Endometrial microvascular endothelial cells (primary cell): Measurements from ENCODE around the gene SLC17A9. TPM values are rescaled to one million over a fixed set of nuclear protein-coding genes. Genes with fewer than 3 reads are reported as not detected.

Source experiments
- in situ Hi-C: cut with HindIII; loops from 2 replicates; pipeline ENCODE4 v1.10.0; 2017; ENCODE audit warnings: low sequenced_read_pairs, low pct_unique_long_range_greater_than_20kb; ENCODE audit errors: inconsistent ontology term
- total RNA-seq: library from RNA; depleted of rRNA; stranded (reverse); fragments of >200 nt; gene quantifications from one replicate; pipeline ENCODE4 v1.2.3, GENCODE V29; 2015; ENCODE audit errors: inconsistent ontology term

The SLC17A9 gene
- total RNA-seq, 1 donor from 2014 or later: 18.6 TPM

- in situ Hi-C loops: no loop called here
Measured at GRCh38 chr20:62935204-62935967, 17.1 kb upstream of the SLC17A9 start.

- in situ Hi-C loops: no loop called here
Measured at GRCh38 chr20:62935968-62936585, 16.4 kb upstream of the SLC17A9 start.

GRCh38 chr20:62937268-62938104 lies 15.0 kb upstream of the SLC17A9 start:
- in situ Hi-C loops: no loop called here

- in situ Hi-C loops: no loop called here
Measured at GRCh38 chr20:62938105-62938888, 14.2 kb upstream of the SLC17A9 start, which contains the start of gene GID8. Gene GID8, plus strand, starts transcription at chr20:62938147. Its CDS starts 3,356 bp downstream, at chr20:62941503.

GRCh38 chr20:62940875-62941274 lies 11.6 kb upstream of the SLC17A9 start:
- in situ Hi-C loops: no loop called here

GRCh38 chr20:62941792-62942191 lies 10.7 kb upstream of the SLC17A9 start:
- in situ Hi-C loops: no loop called here

- in situ Hi-C loops: no loop called here
Measured at GRCh38 chr20:62942456-62942855, 10.1 kb upstream of the SLC17A9 start.

GRCh38 chr20:62943396-62943795 lies 9.1 kb upstream of the SLC17A9 start:
- in situ Hi-C loops: no loop called here

- in situ Hi-C loops: no loop called here
Measured at GRCh38 chr20:62944184-62944583, 8.3 kb upstream of the SLC17A9 start.

GRCh38 chr20:62944746-62945145 lies 7.8 kb upstream of the SLC17A9 start:
- in situ Hi-C loops: no loop called here

- in situ Hi-C loops: no loop called here
Measured at GRCh38 chr20:62945771-62946339, 6.7 kb upstream of the SLC17A9 start.

GRCh38 chr20:62946918-62947317 lies 5.6 kb upstream of the SLC17A9 start:
- in situ Hi-C loops: no loop called here

- in situ Hi-C loops: no loop called here
Measured at GRCh38 chr20:62947532-62948300, 4.8 kb upstream of the SLC17A9 start.

GRCh38 chr20:62949153-62949821 lies 3.2 kb upstream of the SLC17A9 start:
- in situ Hi-C loops: no loop called here

GRCh38 chr20:62949962-62950361 lies 2.5 kb upstream of the SLC17A9 start:
- in situ Hi-C loops: no loop called here

- in situ Hi-C loops: no loop called here
Measured at GRCh38 chr20:62950741-62951140, 1.8 kb upstream of the SLC17A9 start.

GRCh38 chr20:62951143-62951895 lies 1.2 kb upstream of the SLC17A9 start:
- in situ Hi-C loops: no loop called here
